ENCODE measurements around the gene MRGPRX3. TPM values are rescaled to one million over a fixed set of nuclear protein-coding genes. Genes with fewer than 3 reads are reported as not detected.

The MRGPRX3 gene
- total and polyA plus RNA-seq, 2 donors (not counting 3 experiments of a cell fraction or from before 2014, with no cell fraction given), result not detected

DNA sequence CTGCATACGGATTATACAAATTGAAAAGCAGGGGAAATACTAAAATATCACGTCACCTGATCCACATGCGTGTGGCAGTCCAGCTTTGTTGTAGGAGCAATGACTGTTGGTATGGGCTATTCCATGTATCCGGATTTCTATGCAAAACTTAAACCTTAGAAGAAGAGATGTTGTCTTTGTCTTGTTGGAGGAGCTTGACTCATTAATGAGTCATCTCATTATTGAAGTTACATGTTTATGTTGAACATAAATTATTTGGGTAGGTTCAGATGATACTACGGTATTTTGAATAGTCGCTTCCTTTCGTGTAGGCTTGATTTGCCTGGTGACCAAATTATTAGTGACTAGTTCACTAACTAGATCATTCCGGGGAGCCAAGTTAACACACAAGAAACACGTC is 25.7 kb upstream of the MRGPRX3 start:
- Histone ChIP-seq H3K9ac (replicated peaks; ENCODE audit: extremely low read depth, insufficient read depth, low read length) (no peak overlapping the region), H2AFZ (ENCODE audit: low read depth, low read length) (no peak overlapping the region), H3K27ac (ENCODE audit: insufficient read depth, low read depth, low read length) (no peak overlapping the region), H3K4me2 (ENCODE audit: insufficient read depth, low read length) (no peak overlapping the region), H3K4me1 (ENCODE audit: control insufficient read depth, extremely low read depth, insufficient read depth, low read length) (peaks cover 7% of the 10 kb centered on the region), H3K4me3 (replicated peaks in 1 of 3; ENCODE audit: insufficient read depth in 1 of 3, low read depth in 1 of 3, low read length in 3 of 3) (no peak overlapping the region), H3K36me3 (ENCODE audit: control insufficient read depth in 2 of 2, extremely low read depth in 1 of 2, insufficient read depth in 2 of 2, low read length in 2 of 2) (peaks cover 0 to 3% of the 10 kb centered on the region in 2 experiments), H3K27me3 (ENCODE audit: control insufficient read depth in 2 of 2, insufficient read depth in 2 of 2, low read length in 2 of 2) (peaks cover 2 to 14% of the 10 kb centered on the region in 2 experiments), H3K79me2 (ENCODE audit: control insufficient read depth, insufficient read depth, low read length) (peaks cover 18% of the 10 kb centered on the region), H3K9me3 (replicated peaks; ENCODE audit: control insufficient read depth, insufficient read depth, low read length) (no peaks in the 10 kb centered on the region), H3K9me1 (replicated peaks; ENCODE audit: control insufficient read depth, extremely low read depth, insufficient read depth, low read length) (no peaks in the 10 kb centered on the region), H4K20me1 (replicated peaks; ENCODE audit: control insufficient read depth, extremely low read depth, insufficient read depth, low read length) (no peaks in the 10 kb centered on the region)
- dilution Hi-C loops (cut with MboI; ENCODE audit: extremely low pct_ligation_motif_present, low sequenced_read_pairs), result no loop called here
- ChIA-PET CTCF (interaction anchor here (0.6 to 2.2 kb wide), 16 partner anchors 8 to 615 kb away, joined by 3 to 29 read pairs (median 4); partner anchors contain the start of gene SERGEF), POLR2A (no interaction called here)
- TF ChIP-seq JUN (IDR thresholded peaks at IDR 0.05; ENCODE audit: borderline replicate concordance, insufficient read depth, insufficient read length, low read depth) (peak; percentile 30), POLR2AphosphoS5 (IDR thresholded peaks at IDR 0.05; ENCODE audit: insufficient read depth, low read depth, low read length) (no peak), FOS (IDR thresholded peaks at IDR 0.05; ENCODE audit: borderline replicate concordance, insufficient read depth, low read length) (peak; percentile 34)
- intact Hi-C loops (cut with micrococcal nuclease), result loop anchor here (1.0 to 10.0 kb wide), 5 partner anchors 26 to 372 kb away; partner anchors contain the start of genes GTF2H1, HPS5 and KCNC1
- BruUV-seq (replicated peaks), result no TSS peak
- FAIRE-seq (no peak), DNase-seq (ENCODE audit: low read depth, low spot score) (peak; percentile 6)

DNA sequence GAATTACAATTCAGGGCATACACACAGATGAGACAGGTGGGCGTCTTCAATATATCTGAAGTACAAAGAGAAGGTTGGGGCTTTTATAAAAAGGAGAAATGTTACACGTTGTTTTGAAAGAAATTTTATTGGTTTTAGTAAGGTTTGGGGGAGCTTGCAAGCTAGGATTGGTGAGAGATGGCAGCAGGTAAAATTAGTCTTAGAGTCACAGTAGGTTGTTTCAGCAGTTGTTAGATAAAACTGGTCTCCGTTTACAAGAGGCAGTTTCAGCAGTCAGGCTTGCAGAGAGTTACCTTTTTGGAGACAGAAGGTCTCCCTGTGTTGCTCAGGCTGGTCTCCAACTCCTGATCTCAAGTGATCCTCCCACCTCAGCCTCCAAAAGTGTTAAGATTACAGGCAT is 24.1 kb upstream of the MRGPRX3 start:
- no peak overlapping the region for H2AFZ ChIP-seq (ENCODE audit: low read depth, low read length)
- TF ChIP-seq, protein P1, sequence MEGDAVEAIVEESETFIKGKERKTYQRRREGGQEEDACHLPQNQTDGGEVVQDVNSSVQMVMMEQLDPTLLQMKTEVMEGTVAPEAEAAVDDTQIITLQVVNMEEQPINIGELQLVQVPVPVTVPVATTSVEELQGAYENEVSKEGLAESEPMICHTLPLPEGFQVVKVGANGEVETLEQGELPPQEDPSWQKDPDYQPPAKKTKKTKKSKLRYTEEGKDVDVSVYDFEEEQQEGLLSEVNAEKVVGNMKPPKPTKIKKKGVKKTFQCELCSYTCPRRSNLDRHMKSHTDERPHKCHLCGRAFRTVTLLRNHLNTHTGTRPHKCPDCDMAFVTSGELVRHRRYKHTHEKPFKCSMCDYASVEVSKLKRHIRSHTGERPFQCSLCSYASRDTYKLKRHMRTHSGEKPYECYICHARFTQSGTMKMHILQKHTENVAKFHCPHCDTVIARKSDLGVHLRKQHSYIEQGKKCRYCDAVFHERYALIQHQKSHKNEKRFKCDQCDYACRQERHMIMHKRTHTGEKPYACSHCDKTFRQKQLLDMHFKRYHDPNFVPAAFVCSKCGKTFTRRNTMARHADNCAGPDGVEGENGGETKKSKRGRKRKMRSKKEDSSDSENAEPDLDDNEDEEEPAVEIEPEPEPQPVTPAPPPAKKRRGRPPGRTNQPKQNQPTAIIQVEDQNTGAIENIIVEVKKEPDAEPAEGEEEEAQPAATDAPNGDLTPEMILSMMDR (IDR thresholded peaks at IDR 0.05; ENCODE audit: extremely low read depth in 1 of 2, insufficient read depth in 1 of 2, low read depth in 1 of 2, low read length in 2 of 2), result no peak
- TF ChIP-seq MYC (IDR thresholded peaks at IDR 0.05; ENCODE audit: low read depth, low read length), result no peak
- TF ChIP-seq POLR2A (IDR thresholded peaks at IDR 0.05; ENCODE audit: low read depth, low read length), result no peak
- no peak for TF ChIP-seq EZH2 (IDR thresholded peaks at IDR 0.05; ENCODE audit: borderline replicate concordance, low read depth, low read length, severe bottlenecking)
- no peak for TF ChIP-seq GATA2 (IDR thresholded peaks at IDR 0.05; ENCODE audit: insufficient read depth, insufficient read length, low read depth, low read length)
- TF ChIP-seq, protein P2, sequence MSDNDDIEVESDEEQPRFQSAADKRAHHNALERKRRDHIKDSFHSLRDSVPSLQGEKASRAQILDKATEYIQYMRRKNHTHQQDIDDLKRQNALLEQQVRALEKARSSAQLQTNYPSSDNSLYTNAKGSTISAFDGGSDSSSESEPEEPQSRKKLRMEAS (IDR thresholded peaks at IDR 0.05; ENCODE audit: insufficient read depth, insufficient read length), result no peak
- no peak for TF ChIP-seq POLR2AphosphoS5 (IDR thresholded peaks at IDR 0.05; ENCODE audit: insufficient read depth, low read depth, low read length)
- TF ChIP-seq JUN (IDR thresholded peaks at IDR 0.05; ENCODE audit: borderline replicate concordance, insufficient read depth, insufficient read length, low read depth), result no peak
- no peak for DNase-seq (ENCODE audit: low read depth, low spot score)
- CTCF ChIA-PET, result interaction anchor here (0.7 kb wide), 1 partner anchor 9 kb away, joined by 3 read pairs; no protein-coding TSS in a partner anchor
- H3K9me3 ChIP-seq (replicated peaks; ENCODE audit: control insufficient read depth, insufficient read depth, low read length), result no peaks in the 10 kb centered on the region
- peaks cover 18% of the 10 kb centered on the region for H3K79me2 ChIP-seq (ENCODE audit: control insufficient read depth, insufficient read depth, low read length)
- H3K9ac ChIP-seq (replicated peaks; ENCODE audit: extremely low read depth, insufficient read depth, low read length), result no peak overlapping the region
- H4K20me1 ChIP-seq (replicated peaks; ENCODE audit: control insufficient read depth, extremely low read depth, insufficient read depth, low read length), result no peaks in the 10 kb centered on the region
- no peaks in the 10 kb centered on the region for H3K36me3 ChIP-seq (ENCODE audit: control insufficient read depth in 2 of 2, extremely low read depth in 1 of 2, insufficient read depth in 2 of 2, low read length in 2 of 2)
- no peak overlapping the region for H3K27ac ChIP-seq (ENCODE audit: insufficient read depth, low read depth, low read length)
- intact Hi-C loops (cut with micrococcal nuclease) (loop anchor here (5.0 to 10.0 kb wide), 2 partner anchors 214 to 373 kb away; partner anchors contain the start of genes GTF2H1, HPS5 and KCNC1), dilution Hi-C loops (cut with MboI; ENCODE audit: extremely low pct_ligation_motif_present, low sequenced_read_pairs) (no loop called here)
- FAIRE-seq, result no peak
- peaks cover 7% of the 10 kb centered on the region for H3K4me1 ChIP-seq (ENCODE audit: control insufficient read depth, extremely low read depth, insufficient read depth, low read length)
- POLR2A ChIA-PET, result no interaction called here
- no peak overlapping the region for H3K4me2 ChIP-seq (ENCODE audit: insufficient read depth, low read length)
- no peaks in the 10 kb centered on the region for H3K9me1 ChIP-seq (replicated peaks; ENCODE audit: control insufficient read depth, extremely low read depth, insufficient read depth, low read length)
- H3K4me3 ChIP-seq (replicated peaks in 1 of 3; ENCODE audit: insufficient read depth in 1 of 3, low read depth in 1 of 3, low read length in 3 of 3), result no peak overlapping the region
- H3K27me3 ChIP-seq (ENCODE audit: control insufficient read depth in 2 of 2, insufficient read depth in 2 of 2, low read length in 2 of 2), result peaks cover 7 to 20% of the 10 kb centered on the region in 2 experiments
- BruUV-seq (replicated peaks), result no TSS peak

Measured in endothelial cell of umbilical vein (primary cell).